Type B pancreatic cell (in vitro differentiated cells): Measurements from ENCODE around the gene TMED10. TPM values are rescaled to one million over a fixed set of nuclear protein-coding genes. Genes with fewer than 3 reads are reported as not detected.

Source experiments
- DNase-seq: peaks from one replicate; pipeline ENCODE4 v3.0.0; 2021; ENCODE audit warnings: mixed read lengths; ENCODE audit not compliant: unreplicated experiment; ENCODE audit errors: extremely low spot score
- H3K27ac Mint-ChIP-seq: 2 replicates; pipeline ENCODE4 v1.8.0; 2021; ENCODE audit warnings: mild to moderate bottlenecking, mixed read lengths
- H3K27me3 Mint-ChIP-seq: 2 replicates; pipeline ENCODE4 v1.8.0; 2021; ENCODE audit warnings: mixed read lengths
- H3K36me3 Mint-ChIP-seq: 2 replicates; pipeline ENCODE4 v1.8.0; 2021; ENCODE audit warnings: mixed read lengths
- H3K4me1 Mint-ChIP-seq: one replicate; pipeline ENCODE4 v1.8.0; 2021; ENCODE audit warnings: mixed read lengths; ENCODE audit not compliant: unreplicated experiment
- H3K4me3 Mint-ChIP-seq: 2 replicates; pipeline ENCODE4 v1.8.0; 2021; ENCODE audit warnings: mild to moderate bottlenecking, mixed read lengths
- H3K9me3 Mint-ChIP-seq: 2 replicates; pipeline ENCODE4 v1.8.0; 2021; ENCODE audit warnings: mixed read lengths
- total RNA-seq: library from RNA; stranded (reverse); gene quantifications from 2 replicates; pipeline ENCODE4 v1.2.1, GENCODE V29; 2021; ENCODE audit warnings: low replicate concordance
- TF ChIP-seq, protein P1 (sequence below): fragments of 200-600 bp; sonication (generic); conservative IDR thresholded peaks from 2 replicates; pipeline ENCODE4 v1.5.0; 2021; ENCODE audit warnings: antibody characterized with exemption, mild to moderate bottlenecking

TMED10 gene
- total RNA-seq, 1 donor from 2014 or later, result 273 TPM

DNA sequence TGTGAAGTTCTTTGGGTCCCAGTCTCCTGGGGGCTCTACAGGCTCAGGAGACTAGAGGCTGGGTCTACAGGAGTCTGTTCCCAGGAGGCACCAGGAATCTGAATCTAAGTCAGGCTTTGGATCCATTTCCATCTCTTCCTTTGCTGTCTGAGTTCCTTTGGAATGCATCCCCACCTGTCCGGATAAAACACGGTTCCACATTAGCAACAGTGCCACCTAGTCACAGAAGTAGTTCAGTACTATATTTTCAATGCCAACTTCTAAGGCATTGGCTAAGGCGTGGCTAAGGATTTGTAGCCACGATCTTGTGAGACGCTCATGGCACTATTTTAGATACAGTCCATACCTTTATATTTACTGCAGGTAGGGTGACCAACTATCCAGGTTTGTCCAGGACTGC, 91.9 kb downstream of the TMED10 start:
- Mint-ChIP-seq H3K9me3 (no peaks in the 10 kb centered on the region), H3K36me3 (peaks cover 35% of the 10 kb centered on the region), H3K27me3 (no peaks in the 10 kb centered on the region), H3K27ac (no peak overlapping the region), H3K4me3 (no peak overlapping the region), H3K4me1 (peaks cover 11% of the 10 kb centered on the region)
- TF ChIP-seq, protein P1, sequence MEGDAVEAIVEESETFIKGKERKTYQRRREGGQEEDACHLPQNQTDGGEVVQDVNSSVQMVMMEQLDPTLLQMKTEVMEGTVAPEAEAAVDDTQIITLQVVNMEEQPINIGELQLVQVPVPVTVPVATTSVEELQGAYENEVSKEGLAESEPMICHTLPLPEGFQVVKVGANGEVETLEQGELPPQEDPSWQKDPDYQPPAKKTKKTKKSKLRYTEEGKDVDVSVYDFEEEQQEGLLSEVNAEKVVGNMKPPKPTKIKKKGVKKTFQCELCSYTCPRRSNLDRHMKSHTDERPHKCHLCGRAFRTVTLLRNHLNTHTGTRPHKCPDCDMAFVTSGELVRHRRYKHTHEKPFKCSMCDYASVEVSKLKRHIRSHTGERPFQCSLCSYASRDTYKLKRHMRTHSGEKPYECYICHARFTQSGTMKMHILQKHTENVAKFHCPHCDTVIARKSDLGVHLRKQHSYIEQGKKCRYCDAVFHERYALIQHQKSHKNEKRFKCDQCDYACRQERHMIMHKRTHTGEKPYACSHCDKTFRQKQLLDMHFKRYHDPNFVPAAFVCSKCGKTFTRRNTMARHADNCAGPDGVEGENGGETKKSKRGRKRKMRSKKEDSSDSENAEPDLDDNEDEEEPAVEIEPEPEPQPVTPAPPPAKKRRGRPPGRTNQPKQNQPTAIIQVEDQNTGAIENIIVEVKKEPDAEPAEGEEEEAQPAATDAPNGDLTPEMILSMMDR, result no peak
- no peak for DNase-seq

DNA sequence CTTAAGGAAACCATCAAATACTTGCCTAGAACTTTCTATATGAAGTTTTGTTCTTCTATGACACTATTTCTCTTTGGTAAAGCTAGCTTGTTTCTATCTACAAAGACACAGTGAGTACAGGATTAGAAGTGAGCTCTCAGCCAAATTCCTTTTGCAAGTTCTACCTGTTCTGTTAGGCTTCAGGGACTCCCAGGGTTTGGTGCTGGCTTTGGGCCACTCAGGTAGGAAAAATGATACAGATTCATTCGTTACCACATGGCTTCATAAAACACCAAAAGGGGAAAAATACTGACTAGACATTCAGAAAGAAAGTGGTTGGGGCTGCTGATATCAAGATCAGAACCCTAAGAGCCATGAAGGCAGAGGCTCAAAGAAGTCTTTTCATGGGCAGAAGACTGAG, 93.1 kb downstream of the TMED10 start:
- DNase-seq, result no peak
- no peaks in the 10 kb centered on the region for H3K9me3 Mint-ChIP-seq
- H3K4me1 Mint-ChIP-seq, result peaks cover 11% of the 10 kb centered on the region
- TF ChIP-seq, protein P1, result no peak
- no peak overlapping the region for H3K4me3 Mint-ChIP-seq
- H3K27ac Mint-ChIP-seq, result no peak overlapping the region
- no peaks in the 10 kb centered on the region for H3K27me3 Mint-ChIP-seq
- peaks cover 33% of the 10 kb centered on the region for H3K36me3 Mint-ChIP-seq

DNA sequence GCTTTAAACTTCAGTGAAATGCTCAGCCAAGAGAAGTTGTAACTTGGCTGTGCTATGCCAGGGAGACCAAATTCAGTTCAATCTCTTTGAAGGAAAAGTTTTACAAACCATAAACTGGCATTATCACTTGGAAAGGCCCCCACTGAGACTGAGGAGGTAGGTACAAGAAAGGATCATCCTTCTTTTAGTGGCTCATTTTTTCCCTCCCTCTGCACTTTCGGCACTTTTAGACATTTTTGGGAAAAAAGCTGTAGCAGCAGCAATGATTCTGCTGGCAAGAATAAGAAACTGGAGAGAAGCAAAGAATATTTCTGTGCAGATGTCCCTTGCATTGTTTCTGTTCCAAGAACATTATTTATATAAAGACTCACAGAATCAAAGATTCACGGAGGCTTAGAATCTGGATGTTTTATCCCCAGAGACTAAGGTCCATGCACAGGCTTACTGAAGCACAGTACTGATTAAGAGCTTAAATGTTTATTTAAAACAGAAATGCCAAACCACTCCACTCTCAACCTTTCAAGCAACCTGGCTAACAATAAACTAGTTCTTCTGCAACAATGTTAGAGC, 94.7 kb downstream of the TMED10 start:
- no peaks in the 10 kb centered on the region for H3K9me3 Mint-ChIP-seq
- TF ChIP-seq, protein P1, result no peak
- no peak for DNase-seq
- H3K27me3 Mint-ChIP-seq, result no peaks in the 10 kb centered on the region
- H3K36me3 Mint-ChIP-seq, result peaks cover 33% of the 10 kb centered on the region
- H3K27ac Mint-ChIP-seq, result no peak overlapping the region
- no peak overlapping the region for H3K4me3 Mint-ChIP-seq
- peaks cover 11% of the 10 kb centered on the region for H3K4me1 Mint-ChIP-seq

Other genes starting within 250 kb of the TMED10 start
- 8.4 and 16.8 TPM in 2 replicates for gene PGF, start 221.0 kb downstream of the TMED10 start, total RNA-seq
- gene EIF2B2, start 173.7 kb downstream of the TMED10 start, total RNA-seq, result 36.5 and 45.0 TPM in 2 replicates
- gene MLH3, start 125.1 kb downstream of the TMED10 start, total RNA-seq, result 19.3 and 28.5 TPM in 2 replicates
- gene ACYP1, start 112.6 kb downstream of the TMED10 start, total RNA-seq, result 12.9 and 20.7 TPM in 2 replicates
- 3.7 and 4.7 TPM in 2 replicates for gene ZC2HC1C, start 107.0 kb downstream of the TMED10 start, total RNA-seq
- gene NEK9, start 49.6 kb downstream of the TMED10 start, total RNA-seq, result 81.3 and 117 TPM in 2 replicates
- 214 and 974 TPM in 2 replicates for gene FOS, start 102.2 kb upstream of the TMED10 start, total RNA-seq